Measurements from ENCODE around the gene ARHGAP9.
"Not testable (repeated sequence)": the region's sequence is repeated elsewhere in the genome, so short reads cannot be mapped to it uniquely, and the experiment has no call there.

ARHGAP9 gene

DNA sequence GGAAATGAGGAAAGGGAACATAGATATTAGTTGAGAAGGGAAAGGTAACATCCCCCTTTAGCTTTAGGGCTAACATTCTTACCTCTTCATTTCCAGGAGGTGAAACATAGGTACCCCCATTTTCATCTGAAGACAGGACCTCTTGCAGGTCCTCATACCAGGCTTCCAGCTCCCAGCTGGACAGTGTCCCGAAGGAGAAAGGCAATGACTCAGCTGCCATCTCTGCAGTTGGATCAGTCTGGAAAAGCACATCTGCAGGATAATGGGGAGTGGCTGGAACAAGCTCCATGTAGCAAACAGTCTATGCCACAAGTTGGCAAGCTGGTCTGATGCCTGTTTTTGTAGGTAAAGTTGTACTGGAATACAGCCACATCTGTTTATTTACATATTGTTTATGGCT is 37.5 kb upstream of the ARHGAP9 start:
- DNase-seq (ENCODE audit: low read depth): no peak

DNA sequence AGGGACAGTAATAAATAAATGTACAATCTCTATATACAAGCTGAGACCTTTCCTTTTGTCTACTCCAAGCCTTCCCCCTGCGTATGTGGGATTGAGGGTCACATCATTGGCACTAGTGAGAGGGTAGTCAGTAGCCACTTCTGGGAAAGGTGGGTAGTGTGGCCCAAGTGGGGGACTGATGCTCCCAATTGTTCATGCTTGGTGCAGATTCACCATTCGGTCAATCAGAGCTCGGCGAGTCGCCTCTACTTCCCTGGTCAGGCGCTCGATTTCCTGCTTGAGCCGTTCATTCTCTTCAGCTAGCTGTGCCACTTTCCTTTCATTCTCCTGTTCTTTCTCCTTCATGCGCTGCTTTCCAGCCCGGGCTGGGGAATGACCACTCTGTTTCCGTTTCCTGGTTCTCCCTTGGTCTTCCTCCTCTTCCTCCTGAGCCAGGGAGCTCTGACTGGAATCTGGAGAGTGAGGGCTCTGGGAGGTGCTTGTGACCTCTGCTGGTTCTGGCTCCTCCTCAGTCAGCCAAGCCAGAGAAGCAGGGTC is 37.0 kb upstream of the ARHGAP9 start:
- no peak for DNase-seq (ENCODE audit: low read depth)

DNA sequence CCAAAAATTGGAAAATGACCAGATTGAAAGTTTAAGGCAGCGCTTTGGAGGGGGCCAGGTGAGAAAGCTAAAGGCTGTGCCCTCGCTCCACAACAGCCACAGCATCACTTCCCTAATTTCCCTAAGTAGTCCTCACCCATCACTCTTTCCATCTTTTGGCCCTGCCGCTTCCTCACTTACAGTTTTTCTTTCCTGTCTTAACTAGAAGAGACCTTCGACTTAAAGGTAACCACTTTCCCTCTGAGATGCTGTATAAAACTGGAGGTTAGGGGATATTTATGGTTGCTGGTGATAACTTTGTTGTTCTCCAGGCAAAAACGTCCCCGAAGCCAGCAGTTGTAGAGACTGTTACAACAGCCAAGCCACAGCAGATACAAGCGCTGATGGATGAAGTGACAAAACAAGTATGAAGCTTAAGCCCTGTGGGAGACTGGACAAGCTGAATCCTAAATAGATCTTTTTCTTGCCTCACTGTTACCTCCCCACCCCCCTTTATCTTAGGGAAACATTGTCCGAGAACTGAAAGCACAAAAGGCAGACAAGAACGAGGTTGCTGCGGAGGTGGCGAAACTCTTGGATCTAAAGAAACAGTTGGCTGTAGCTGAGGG is 36.4 kb upstream of the ARHGAP9 start:
- no peak for DNase-seq (ENCODE audit: low read depth)

DNA sequence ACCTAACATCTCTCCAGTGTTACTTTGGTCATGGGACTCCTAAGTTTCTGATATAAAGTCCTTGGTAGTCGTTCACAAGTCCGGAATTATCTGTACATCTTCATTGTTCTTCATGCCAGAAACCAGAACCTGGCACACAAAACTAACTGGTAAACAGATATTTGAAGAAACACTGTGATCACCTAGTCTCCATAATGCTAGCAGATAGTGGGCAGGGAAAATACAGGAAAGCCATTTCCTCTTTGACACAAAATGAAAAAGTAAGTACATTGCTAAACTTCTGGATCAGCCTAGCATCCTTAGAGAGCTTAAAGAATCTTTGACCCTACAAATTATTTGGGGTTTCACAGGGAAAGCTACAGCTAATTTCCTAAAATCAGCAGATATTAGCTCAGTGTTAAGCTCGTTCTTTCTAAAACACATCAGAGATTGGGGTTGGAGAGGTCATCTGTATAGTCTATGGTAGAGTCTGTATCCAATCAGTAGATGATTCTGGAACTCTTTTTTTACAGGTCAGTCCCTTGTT is 35.8 kb upstream of the ARHGAP9 start:
- DNase-seq (ENCODE audit: low read depth): no peak

DNA sequence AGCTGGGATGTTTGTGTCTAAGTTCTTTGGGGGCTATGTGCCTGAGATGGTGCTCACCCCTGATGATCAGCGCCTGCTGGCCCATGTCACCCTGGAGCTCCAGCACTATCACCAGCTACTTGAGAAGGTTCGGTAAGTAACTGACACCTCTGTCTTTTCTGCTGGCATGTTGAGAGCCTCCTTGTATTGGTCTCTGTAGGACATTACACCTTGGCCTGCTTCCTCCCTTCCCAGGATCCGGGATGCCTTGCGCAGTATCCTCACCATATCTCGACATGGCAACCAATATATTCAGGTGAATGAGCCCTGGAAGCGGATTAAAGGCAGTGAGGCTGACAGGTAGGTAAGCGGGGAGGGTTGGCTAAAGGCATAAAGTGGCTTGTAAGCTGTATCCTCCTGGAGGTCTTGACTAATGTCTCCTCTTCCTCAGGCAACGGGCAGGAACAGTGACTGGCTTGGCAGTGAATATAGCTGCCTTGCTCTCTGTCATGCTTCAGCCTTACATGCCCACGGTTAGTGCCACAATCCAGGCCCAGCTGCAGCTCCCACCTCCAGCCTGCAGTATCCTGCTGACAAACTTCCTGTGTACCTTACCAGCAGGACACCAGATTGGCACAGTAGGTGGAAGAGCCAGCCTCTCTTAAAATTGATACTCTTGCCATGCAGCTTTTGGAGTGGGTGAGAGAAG is 35.2 kb upstream of the ARHGAP9 start:
- no peak for DNase-seq (ENCODE audit: low read depth)

DNA sequence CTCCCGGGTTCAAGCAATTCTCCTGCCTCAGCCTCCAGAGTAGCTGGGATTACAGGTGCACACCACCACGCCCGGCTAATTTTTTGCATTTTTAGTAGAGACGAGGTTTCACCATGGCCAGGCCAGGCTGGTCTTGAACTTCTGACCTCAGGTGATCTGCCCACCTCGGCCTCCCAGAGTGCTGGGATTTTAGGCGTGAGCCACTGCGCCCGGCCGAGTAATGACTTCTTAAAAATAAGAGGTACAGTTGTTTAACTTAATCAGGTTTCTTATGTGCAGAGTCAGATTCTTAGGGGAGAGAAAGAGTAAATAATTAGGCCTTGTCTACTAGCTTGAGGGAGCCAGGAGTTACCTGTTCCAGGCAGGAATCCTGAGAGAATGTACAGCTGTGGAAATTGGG is 34.6 kb upstream of the ARHGAP9 start:
- DNase-seq (ENCODE audit: low read depth): not testable (repeated sequence)

DNA sequence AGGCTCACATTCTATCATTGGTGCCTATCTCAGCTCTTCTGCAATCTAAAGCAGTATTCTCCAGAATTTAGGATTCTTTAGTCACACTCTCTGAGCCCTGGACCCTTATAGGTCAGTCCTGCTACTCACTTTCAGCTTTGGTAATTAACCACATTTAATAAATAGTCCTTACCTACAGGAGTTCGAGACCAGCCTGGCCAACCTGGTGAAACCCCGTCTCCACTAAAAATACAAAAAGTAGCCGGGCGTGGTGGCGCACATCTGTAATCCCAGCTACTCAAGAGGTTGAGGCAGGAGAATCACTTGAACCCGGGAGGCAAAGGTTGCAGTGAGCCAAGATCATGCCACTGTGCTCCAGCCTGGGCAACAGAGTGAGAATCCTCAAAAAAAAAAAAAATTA is 34.0 kb upstream of the ARHGAP9 start:
- not testable (repeated sequence) for DNase-seq (ENCODE audit: low read depth)

DNA sequence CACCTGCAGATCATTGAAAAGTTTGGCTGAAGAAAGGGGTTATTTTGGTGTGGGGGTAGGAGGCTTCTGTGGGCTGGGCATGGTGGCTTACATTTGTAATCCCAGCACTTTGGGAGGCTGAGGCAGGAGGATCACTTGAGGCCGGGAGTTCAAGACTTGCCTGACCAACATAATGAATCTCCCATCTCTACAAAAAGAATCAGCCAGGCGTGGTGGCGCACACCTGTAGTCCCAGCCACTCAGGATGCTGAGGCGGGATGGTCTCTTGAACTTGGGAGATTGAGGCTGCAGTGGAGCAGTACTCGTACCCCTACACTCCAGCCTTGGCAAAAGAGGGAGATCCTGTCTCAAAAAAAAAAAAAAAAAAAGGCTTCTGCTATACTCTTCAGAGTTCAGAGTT is 33.6 kb upstream of the ARHGAP9 start:
- DNase-seq (ENCODE audit: low read depth): no peak

DNA sequence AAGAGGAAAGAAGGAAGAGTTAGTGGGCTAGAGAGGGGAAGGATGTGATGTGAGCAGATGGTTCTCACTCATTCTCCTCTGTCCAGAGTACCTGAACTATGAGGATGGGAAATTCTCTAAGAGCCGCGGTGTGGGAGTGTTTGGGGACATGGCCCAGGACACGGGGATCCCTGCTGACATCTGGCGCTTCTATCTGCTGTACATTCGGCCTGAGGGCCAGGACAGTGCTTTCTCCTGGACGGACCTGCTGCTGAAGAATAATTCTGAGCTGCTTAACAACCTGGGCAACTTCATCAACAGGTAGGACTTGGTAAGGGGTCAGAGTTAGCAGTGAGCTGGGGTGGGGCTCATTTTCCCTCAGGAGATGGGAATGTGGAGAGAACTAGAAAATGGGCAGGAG is 33.0 kb upstream of the ARHGAP9 start:
- DNase-seq (ENCODE audit: low read depth): no peak

DNA sequence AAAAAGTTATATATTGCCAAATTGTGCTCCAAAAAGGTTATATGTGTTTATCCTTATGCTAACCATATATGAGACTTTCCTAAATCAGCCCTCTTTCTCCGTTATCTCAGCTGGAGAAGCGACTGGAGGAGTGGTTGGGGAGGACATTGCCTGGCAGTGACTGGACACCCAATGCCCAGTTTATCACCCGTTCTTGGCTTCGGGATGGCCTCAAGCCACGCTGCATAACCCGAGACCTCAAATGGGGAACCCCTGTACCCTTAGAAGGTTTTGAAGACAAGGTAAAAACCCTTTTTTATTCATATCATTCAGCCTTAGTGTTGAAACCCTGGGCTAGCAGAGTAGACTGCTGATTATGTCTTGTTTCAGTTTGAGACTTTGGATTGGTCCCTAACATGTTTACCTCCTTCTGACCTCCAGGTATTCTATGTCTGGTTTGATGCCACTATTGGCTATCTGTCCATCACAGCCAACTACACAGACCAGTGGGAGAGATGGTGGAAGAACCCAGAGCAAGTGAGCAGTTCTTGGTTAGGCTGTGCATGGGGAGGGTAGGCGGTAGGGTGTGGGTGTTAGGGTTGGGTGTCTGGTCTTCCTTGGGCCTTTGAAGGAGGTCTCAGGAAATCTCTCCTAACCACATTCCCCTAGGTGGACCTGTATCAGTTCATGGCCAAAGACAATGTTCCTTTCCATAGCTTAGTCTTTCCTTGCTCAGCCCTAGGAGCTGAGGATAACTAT is 32.1 kb upstream of the ARHGAP9 start:
- DNase-seq (ENCODE audit: low read depth): no peak

DNA sequence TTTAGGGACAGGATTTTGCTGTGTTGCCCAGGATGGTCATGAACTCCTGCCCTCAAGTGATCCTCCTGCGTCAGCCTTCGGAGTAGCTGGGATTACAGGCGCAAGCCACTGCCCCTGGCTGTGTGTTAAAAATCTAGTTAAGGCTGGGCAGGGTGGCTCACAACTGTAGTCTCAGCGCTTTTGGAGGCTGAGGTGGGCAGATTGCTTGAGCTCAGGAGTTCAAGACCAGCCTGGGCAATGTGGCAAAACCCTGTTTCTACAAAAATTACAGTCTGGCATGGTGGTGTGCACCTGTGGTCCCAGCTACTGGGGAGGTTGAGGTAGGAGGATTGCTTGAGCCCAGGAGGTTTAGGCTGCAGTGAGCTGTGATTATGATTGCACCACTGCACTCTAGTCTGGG is 31.5 kb upstream of the ARHGAP9 start:
- no peak for DNase-seq (ENCODE audit: low read depth)

DNA sequence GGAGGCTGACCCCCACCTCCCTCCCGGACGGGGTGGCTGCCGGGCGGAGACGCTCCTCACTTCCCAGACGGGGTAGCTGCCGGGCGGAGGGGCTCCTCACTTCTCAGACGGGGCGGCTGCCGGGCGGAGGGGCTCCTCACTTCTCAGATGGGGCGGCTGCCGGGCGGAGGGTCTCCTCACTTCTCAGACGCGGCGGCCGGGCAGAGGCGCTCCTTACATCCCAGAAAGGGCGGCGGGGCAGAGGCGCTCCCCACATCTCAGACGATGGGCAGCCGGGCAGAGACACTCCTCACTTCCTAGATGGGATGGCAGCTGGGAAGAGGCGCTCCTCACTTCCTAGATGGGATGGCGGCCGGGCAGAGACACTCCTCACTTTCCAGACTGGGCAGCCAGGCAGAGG is 28.1 kb upstream of the ARHGAP9 start:
- DNase-seq (ENCODE audit: low read depth): not testable (repeated sequence)

DNA sequence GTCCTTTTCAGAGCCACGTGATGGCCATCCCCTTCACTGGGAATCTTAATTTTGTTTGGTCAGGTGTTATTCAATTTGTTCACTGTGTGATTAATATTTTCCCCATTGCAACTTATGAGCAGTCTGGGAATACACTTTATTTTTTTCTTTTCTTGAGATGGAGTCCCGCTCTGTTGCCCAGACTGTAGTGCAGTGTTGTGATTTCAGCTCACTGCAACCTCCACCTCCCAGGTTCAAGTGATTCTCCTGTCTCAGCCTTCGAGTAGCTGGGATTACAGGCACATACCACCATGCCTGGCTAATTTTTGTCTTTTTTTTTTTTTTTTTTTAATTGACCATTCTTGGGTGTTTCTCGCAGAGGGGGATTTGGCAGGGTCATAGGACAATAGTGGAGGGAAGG is 26.9 kb upstream of the ARHGAP9 start:
- not testable (repeated sequence) for DNase-seq (ENCODE audit: low read depth)

DNA sequence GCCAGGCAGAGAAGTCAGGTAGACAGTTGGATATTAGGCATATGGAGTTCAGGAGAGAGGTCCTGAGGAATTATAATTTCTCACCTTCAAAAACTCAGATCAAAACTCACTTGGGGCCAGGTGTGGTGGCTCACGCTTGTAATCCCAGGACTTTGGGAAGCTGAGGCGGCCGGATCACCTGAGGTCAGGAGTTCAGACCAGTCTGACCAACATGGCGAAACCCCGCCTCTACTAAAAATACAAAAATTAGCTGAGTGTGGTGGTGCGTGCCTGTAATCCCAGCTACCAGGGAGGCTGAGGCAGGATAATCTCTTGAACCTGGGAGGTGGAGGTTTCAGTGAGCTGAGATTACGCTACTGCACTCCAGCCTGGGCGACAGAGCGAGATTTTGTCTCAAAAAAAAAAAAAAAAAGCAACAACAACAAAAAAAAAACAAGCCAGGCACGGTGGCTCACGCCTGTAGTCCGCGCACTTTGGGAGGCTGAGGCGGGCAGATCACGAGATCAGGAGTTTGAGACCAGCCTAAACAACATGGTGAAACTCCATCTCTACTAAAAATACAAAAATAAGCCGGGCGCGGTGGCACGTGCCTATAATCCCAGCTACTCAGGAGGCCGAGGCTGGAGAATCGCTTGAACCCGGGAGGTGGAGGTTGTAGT is 22.8 kb upstream of the ARHGAP9 start:
- not testable (repeated sequence) for DNase-seq (ENCODE audit: low read depth)

DNA sequence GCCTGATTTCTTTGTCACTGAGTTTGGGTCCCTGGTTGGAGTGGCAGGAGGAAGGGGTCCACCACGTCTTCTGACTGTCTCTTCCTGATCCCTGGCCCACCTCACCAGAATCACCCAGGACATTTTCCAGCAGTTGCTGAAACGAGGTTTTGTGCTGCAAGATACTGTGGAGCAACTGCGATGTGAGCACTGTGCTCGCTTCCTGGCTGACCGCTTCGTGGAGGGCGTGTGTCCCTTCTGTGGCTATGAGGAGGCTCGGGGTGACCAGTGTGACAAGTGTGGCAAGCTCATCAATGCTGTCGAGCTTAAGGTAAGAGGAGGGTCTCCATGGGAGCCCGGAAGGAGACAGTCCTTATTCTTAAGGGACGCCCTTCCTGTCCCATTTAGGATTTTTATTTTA is 20.5 kb upstream of the ARHGAP9 start:
- DNase-seq (ENCODE audit: low read depth): no peak

DNA sequence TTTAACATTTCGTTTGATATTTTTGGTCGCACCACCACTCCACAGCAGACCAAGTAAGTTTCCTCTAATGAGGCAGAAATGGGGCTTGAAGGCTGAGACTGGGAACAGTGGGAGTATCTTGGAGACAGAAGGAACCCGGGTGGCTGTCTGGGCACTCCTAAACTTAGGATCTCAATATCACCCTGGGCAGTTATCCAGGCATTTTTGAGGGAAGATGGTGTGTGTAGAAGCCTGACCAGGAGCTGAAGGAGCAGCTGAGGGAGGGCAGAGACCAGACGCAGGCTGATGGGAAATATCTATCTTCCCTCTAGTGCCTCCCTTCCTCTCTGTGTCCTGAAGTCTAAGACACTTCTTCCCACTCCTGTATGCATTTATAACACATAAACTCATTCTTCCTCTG is 18.9 kb upstream of the ARHGAP9 start:
- no peak for DNase-seq (ENCODE audit: low read depth)

DNA sequence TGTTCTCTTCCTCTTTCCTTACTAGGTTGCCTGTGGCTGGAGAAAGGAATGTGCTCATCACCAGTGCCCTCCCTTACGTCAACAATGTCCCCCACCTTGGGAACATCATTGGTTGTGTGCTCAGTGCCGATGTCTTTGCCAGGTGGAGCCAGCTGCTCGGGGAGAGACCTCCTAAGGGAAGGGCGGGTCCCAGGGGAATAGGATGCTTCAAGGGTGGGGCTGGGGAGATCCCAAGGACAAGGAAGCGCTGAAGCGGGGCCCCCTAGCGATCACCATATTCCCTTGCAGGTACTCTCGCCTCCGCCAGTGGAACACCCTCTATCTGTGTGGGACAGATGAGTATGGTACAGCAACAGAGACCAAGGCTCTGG is 18.5 kb upstream of the ARHGAP9 start:
- no peak for DNase-seq (ENCODE audit: low read depth)

DNA sequence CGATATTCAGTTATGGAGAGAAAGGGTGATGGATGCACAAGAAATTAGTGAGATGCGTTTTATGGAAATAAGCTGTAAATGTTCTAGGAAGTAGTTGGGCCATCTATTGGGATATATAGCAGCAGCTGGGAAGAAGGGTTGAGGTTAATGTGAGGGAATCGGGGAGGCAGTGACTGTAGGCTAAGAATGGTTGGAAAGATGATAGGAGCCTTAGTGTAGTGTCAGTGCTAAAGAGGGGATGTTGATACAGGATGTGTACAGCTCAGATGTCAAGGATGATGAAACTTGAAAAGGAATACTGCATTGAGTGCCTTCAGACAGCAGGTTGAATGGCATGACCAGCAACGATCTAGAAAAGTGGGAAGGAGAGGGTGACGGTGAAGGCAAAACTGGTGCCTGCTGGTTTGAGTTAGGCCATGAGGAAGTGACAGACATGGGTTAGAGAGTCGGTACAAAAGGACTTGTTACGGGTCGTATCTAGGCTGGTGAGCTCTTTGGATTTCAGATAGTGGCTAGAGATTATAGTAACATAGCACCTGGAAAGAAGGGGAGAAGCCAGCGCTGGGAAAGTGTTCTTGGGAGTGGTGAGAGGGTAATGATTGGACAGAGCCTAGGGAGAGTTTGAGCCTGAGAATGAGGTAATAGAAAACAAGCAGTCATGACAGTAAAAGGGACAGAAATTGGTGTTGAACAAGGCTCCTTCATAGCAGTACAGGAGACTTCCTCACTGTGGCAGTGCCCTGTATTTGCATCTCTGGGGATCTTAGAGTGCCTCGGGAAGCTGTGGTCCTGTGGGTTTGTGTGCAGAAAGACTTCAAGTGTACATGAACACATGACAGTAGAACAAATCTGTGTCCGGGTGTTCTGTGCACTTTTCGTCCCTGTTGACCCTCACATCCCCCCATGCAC is 17.8 kb upstream of the ARHGAP9 start:
- DNase-seq (ENCODE audit: low read depth): no peak

DNA sequence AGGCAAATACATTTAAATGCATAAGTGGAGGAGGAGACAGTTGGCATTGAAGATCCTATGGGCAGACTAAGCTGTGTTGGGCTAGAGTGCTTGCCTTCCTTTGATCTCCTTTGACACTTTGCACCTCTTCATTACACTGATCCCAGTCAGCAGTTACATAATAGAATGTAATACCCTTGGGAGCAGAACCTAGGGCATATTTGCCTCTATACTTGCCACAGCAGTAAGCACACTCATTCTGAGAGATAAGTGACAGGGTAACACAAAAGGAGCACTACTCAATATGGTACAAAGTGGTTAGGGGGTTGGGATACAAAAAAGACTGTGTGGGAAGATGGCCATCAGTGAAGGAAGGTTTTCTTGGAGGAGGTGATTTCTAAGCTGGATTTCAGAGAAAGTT is 17.2 kb upstream of the ARHGAP9 start:
- DNase-seq (ENCODE audit: low read depth): no peak

DNA sequence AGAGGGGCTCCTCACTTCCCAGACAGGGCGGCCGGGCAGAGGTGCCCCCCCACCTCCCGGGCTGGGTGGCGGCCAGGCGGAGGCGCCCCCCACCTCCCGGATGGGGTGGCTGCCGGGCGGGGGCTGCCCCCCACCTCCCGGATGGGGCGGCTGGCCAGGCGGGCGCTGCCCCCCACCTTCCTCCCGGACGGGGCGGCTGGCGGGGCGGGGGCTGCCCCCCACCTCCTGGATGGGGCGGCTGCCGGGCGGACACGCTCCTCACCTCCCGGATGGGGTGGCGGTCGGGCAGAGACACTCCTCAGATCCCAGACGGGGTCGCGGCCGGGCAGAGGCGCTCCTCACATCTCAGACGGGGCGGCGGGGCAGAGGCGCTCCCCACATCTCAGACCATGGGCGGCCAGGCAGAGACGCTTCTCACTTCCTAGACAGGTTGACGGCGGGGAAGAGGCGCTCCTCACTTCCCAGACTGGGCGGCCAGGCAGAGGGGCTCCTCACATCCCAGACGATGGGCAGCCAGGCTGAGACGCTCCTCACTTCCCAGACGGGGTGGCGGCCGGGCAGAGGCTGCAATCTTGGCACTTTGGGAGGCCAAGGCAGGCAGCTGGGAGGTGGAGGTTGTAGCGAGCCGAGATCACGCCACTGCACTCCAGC is 15.5 kb upstream of the ARHGAP9 start:
- DNase-seq (ENCODE audit: low read depth): not testable (repeated sequence)
